ENCODE data around the gene BLTP3A. TPM values are rescaled to one million over a fixed set of nuclear protein-coding genes. Genes with fewer than 3 reads are reported as not detected.
"Not testable (repeated sequence)": the region's sequence is repeated elsewhere in the genome, so short reads cannot be mapped to it uniquely, and the experiment has no call there.

The BLTP3A gene
- polyA plus RNA-seq, 3 donors from 2014 or later: 0.83 to 2.8 (median 2.0) TPM

GRCh38 chr6:34772940-34773339 lies 18.9 kb upstream of the BLTP3A start:
- H3K9me3 Mint-ChIP-seq: no peaks in the 10 kb centered on the region
- H3K27ac Mint-ChIP-seq: no peak overlapping the region
- no peak for DNase-seq
- peaks cover 4 to 7% of the 10 kb centered on the region in 2 donors for H3K4me1 Mint-ChIP-seq
- no peaks in the 10 kb centered on the region for H3K27me3 Mint-ChIP-seq (ENCODE audit: low read depth in 3 of 3)
- no peak overlapping the region for H3K4me3 Mint-ChIP-seq
- H3K36me3 Mint-ChIP-seq: peaks cover 20 to 43% (median 33%) of the 10 kb centered on the region in 3 donors

GRCh38 chr6:34773916-34774315 lies 18.0 kb upstream of the BLTP3A start:
- H3K4me3 Mint-ChIP-seq: no peak overlapping the region
- H3K4me1 Mint-ChIP-seq: peaks cover 4 to 7% of the 10 kb centered on the region in 2 donors
- H3K27ac Mint-ChIP-seq: no peak overlapping the region
- no peaks in the 10 kb centered on the region for H3K9me3 Mint-ChIP-seq
- no peaks in the 10 kb centered on the region for H3K27me3 Mint-ChIP-seq (ENCODE audit: low read depth in 3 of 3)
- peaks cover 20 to 45% (median 31%) of the 10 kb centered on the region in 3 donors for H3K36me3 Mint-ChIP-seq
- DNase-seq: no peak

GRCh38 chr6:34774967-34775366 lies 16.9 kb upstream of the BLTP3A start:
- no peak for DNase-seq
- Mint-ChIP-seq H3K27me3 (ENCODE audit: low read depth in 3 of 3) (no peaks in the 10 kb centered on the region), H3K27ac (no peak overlapping the region), H3K4me1 (peaks cover 4 to 7% of the 10 kb centered on the region in 2 donors), H3K9me3 (no peaks in the 10 kb centered on the region), H3K4me3 (no peak overlapping the region), H3K36me3 (peaks cover 14 to 42% (median 25%) of the 10 kb centered on the region in 3 donors)

GRCh38 chr6:34785375-34785774 lies 6.5 kb upstream of the BLTP3A start:
- H3K27ac Mint-ChIP-seq; H3K9me3 Mint-ChIP-seq; H3K4me3 Mint-ChIP-seq; H3K4me1 Mint-ChIP-seq; DNase-seq; H3K27me3 Mint-ChIP-seq (ENCODE audit: low read depth in 3 of 3); H3K36me3 Mint-ChIP-seq: not testable (repeated sequence)

- H3K27ac Mint-ChIP-seq; H3K9me3 Mint-ChIP-seq; H3K36me3 Mint-ChIP-seq; H3K4me3 Mint-ChIP-seq; DNase-seq; H3K27me3 Mint-ChIP-seq (ENCODE audit: low read depth in 3 of 3): not testable (repeated sequence)
- peaks cover 13 to 16% of the 10 kb centered on the region in 2 donors for H3K4me1 Mint-ChIP-seq
These were observed 4.7 kb upstream of the BLTP3A start for GRCh38 chr6:34787152-34787551.

- Mint-ChIP-seq H3K27ac (no peak overlapping the region), H3K4me3 (no peak overlapping the region), H3K4me1 (peaks cover 21 to 25% of the 10 kb centered on the region in 2 donors), H3K36me3 (no peaks in the 10 kb centered on the region), H3K27me3 (ENCODE audit: low read depth in 3 of 3) (peaks cover 0 to 12% (median 0%) of the 10 kb centered on the region in 3 donors), H3K9me3 (no peaks in the 10 kb centered on the region)
- no peak for DNase-seq
These were observed 3.8 kb upstream of the BLTP3A start for GRCh38 chr6:34788111-34788510.

GRCh38 chr6:34791164-34791700 lies 651 bp upstream of the BLTP3A start:
- peak overlapping the region; percentile 91 to 98 (median 98) for H3K4me3 Mint-ChIP-seq
- peak overlapping the region; percentile 90 to 97 (median 92) for H3K27ac Mint-ChIP-seq
- peaks cover 0 to 12% (median 0%) of the 10 kb centered on the region in 3 donors for H3K27me3 Mint-ChIP-seq (ENCODE audit: low read depth in 3 of 3)
- H3K36me3 Mint-ChIP-seq: peaks cover 0 to 5% (median 0%) of the 10 kb centered on the region in 3 donors
- H3K9me3 Mint-ChIP-seq: no peaks in the 10 kb centered on the region
- peaks cover 28 to 41% of the 10 kb centered on the region in 2 donors for H3K4me1 Mint-ChIP-seq
- no peak for DNase-seq

GRCh38 chr6:34792605-34793500 lies 970 bp downstream of the BLTP3A start:
- DNase-seq: peak; percentile 7 to 18 (median 15)

GRCh38 chr6:34793877-34794276 lies 2.0 kb downstream of the BLTP3A start:
- no peak for DNase-seq
- H3K27me3 Mint-ChIP-seq (ENCODE audit: low read depth in 3 of 3): peaks cover 0 to 12% (median 0%) of the 10 kb centered on the region in 3 donors
- H3K9me3 Mint-ChIP-seq: no peaks in the 10 kb centered on the region
- peaks cover 0 to 5% (median 0%) of the 10 kb centered on the region in 3 donors for H3K36me3 Mint-ChIP-seq
- peak overlapping the region; percentile 91 to 98 (median 98) for H3K4me3 Mint-ChIP-seq
- peaks cover 28 to 43% of the 10 kb centered on the region in 2 donors for H3K4me1 Mint-ChIP-seq
- H3K27ac Mint-ChIP-seq: peak overlapping the region in 3 of 6 donors; percentile 34 to 97 (median 90)

More at GRCh38 chr6:34792605-34793500, 970 bp downstream of the BLTP3A start:
- peaks cover 0 to 5% (median 0%) of the 10 kb centered on the region in 3 donors for H3K36me3 Mint-ChIP-seq
- H3K27ac Mint-ChIP-seq: peak overlapping the region; percentile 87 to 97 (median 92)
- H3K27me3 Mint-ChIP-seq (ENCODE audit: low read depth in 3 of 3): peaks cover 0 to 12% (median 0%) of the 10 kb centered on the region in 3 donors
- H3K4me3 Mint-ChIP-seq: peak overlapping the region; percentile 91 to 98 (median 98)
- peaks cover 28 to 43% of the 10 kb centered on the region in 2 donors for H3K4me1 Mint-ChIP-seq
- H3K9me3 Mint-ChIP-seq: no peaks in the 10 kb centered on the region

- Mint-ChIP-seq H3K27me3 (ENCODE audit: low read depth in 3 of 3) (peaks cover 0 to 8% (median 0%) of the 10 kb centered on the region in 3 donors), H3K4me1 (peaks cover 23 to 34% of the 10 kb centered on the region in 2 donors), H3K27ac (peak overlapping the region in 1 of 6 donors; percentile 43), H3K36me3 (peaks cover 0 to 5% (median 0%) of the 10 kb centered on the region in 3 donors), H3K4me3 (no peak overlapping the region), H3K9me3 (no peaks in the 10 kb centered on the region)
- no peak for DNase-seq
These were observed 4.0 kb downstream of the BLTP3A start for GRCh38 chr6:34795836-34796425.

GRCh38 chr6:34798057-34798456 lies 6.2 kb downstream of the BLTP3A start:
- no peak overlapping the region for H3K27ac Mint-ChIP-seq
- H3K4me1 Mint-ChIP-seq: peaks cover 8 to 18% of the 10 kb centered on the region in 2 donors
- peaks cover 0 to 5% (median 0%) of the 10 kb centered on the region in 3 donors for H3K36me3 Mint-ChIP-seq
- H3K9me3 Mint-ChIP-seq: no peaks in the 10 kb centered on the region
- no peak overlapping the region for H3K4me3 Mint-ChIP-seq
- no peak for DNase-seq
- H3K27me3 Mint-ChIP-seq (ENCODE audit: low read depth in 3 of 3): no peaks in the 10 kb centered on the region

GRCh38 chr6:34799547-34799946 lies 7.7 kb downstream of the BLTP3A start:
- Mint-ChIP-seq H3K27me3 (ENCODE audit: low read depth in 3 of 3) (no peaks in the 10 kb centered on the region), H3K4me1 (peaks cover 3 to 14% of the 10 kb centered on the region in 2 donors), H3K4me3 (no peak overlapping the region), H3K9me3 (no peaks in the 10 kb centered on the region), H3K36me3 (peaks cover 0 to 5% (median 0%) of the 10 kb centered on the region in 3 donors), H3K27ac (no peak overlapping the region)
- DNase-seq: no peak

- H3K4me3 Mint-ChIP-seq: no peak overlapping the region
- H3K27me3 Mint-ChIP-seq (ENCODE audit: low read depth in 3 of 3): no peaks in the 10 kb centered on the region
- peaks cover 4 to 21% of the 10 kb centered on the region in 2 donors for H3K4me1 Mint-ChIP-seq
- H3K27ac Mint-ChIP-seq: peak overlapping the region in 1 of 6 donors; percentile 74
- no peaks in the 10 kb centered on the region for H3K9me3 Mint-ChIP-seq
- no peak for DNase-seq
- no peaks in the 10 kb centered on the region for H3K36me3 Mint-ChIP-seq
These were observed 12.7 kb downstream of the BLTP3A start for GRCh38 chr6:34804543-34804942.

- not testable (repeated sequence) for H3K36me3 Mint-ChIP-seq; DNase-seq; H3K27me3 Mint-ChIP-seq (ENCODE audit: low read depth in 3 of 3); H3K27ac Mint-ChIP-seq; H3K4me3 Mint-ChIP-seq; H3K9me3 Mint-ChIP-seq
- H3K4me1 Mint-ChIP-seq: peaks cover 4 to 21% of the 10 kb centered on the region in 2 donors
These were observed 13.2 kb downstream of the BLTP3A start for GRCh38 chr6:34805074-34805473.
